PFSK-1 (cell line): ENCODE results near the gene FMNL3.

Source experiments
- POLR2AphosphoS5 ChIP-seq: IDR thresholded peaks from 2 replicates; pipeline ENCODE4 v1.6.1; 2012; ENCODE audit warnings: low read depth, mild to moderate bottlenecking, control low read depth, low read length, moderate library complexity
- TAF1 ChIP-seq: IDR thresholded peaks from 2 replicates; pipeline ENCODE4 v1.6.1; 2012; ENCODE audit warnings: low read length, control low read depth, borderline replicate concordance; ENCODE audit not compliant: insufficient read depth

- TF ChIP-seq POLR2AphosphoS5 (no peak), TAF1 (no peak)
These were observed 39.7 kb downstream of the FMNL3 start for GRCh38 chr12:49667325-49668090.
